Fibroblast of lung (primary cell): ENCODE data around the gene AGRN. TPM values are rescaled to one million over a fixed set of nuclear protein-coding genes. Genes with fewer than 3 reads are reported as not detected.

Experiments
- DNase-seq, 2 donors: peaks; one replicate each; pipeline versions ENCODE4 v3.0.0 to v3.0.0-alpha.2; 2010; ENCODE audit warnings: low read depth in 2 of 2
- H2AFZ ChIP-seq: 2 replicates; pipeline ENCODE4 v1.5.1; 2012; ENCODE audit warnings: low read length, control low read depth, inconsistent platforms
- H3K27ac ChIP-seq: 2 replicates; pipeline ENCODE4 v1.5.1; 2011; ENCODE audit warnings: low read length, control low read depth; ENCODE audit not compliant: insufficient read depth
- H3K27me3 ChIP-seq: 2 replicates; pipeline ENCODE4 v1.5.1; 2011; ENCODE audit warnings: mild to moderate bottlenecking, low read length; ENCODE audit not compliant: control insufficient read depth, insufficient read depth
- H3K36me3 ChIP-seq: 2 replicates; pipeline ENCODE4 v1.5.1; 2011; ENCODE audit warnings: low read length; ENCODE audit not compliant: control insufficient read depth, insufficient read depth
- H3K4me1 ChIP-seq: 2 replicates; pipeline ENCODE4 v1.5.1; 2011; ENCODE audit warnings: low read length; ENCODE audit not compliant: control insufficient read depth, insufficient read depth; ENCODE audit errors: extremely low read depth
- H3K4me2 ChIP-seq: 2 replicates; pipeline ENCODE4 v1.5.1; 2011; ENCODE audit warnings: low read length, control low read depth; ENCODE audit not compliant: insufficient read depth; ENCODE audit errors: extremely low read depth
- H3K4me3 ChIP-seq, 4 experiments: fragments of 200-600 bp in 1 of 4; sonication (generic) in 1 of 4; replicated peaks in 1 of 4; 2 replicates each; pipeline ENCODE4 v1.5.1; 2011 to 2016; ENCODE audit warnings: low read length in 4 of 4, low read depth in 3 of 4, mild to moderate bottlenecking in 3 of 4, control low read depth in 2 of 4, inconsistent platforms in 1 of 4, mixed read lengths in 1 of 4; ENCODE audit not compliant: insufficient read depth in 1 of 4; ENCODE audit errors: control extremely low read depth in 1 of 4
- H3K79me2 ChIP-seq: 2 replicates; pipeline ENCODE4 v1.5.1; 2012; ENCODE audit warnings: mild to moderate bottlenecking, low read length, inconsistent platforms; ENCODE audit not compliant: control insufficient read depth, insufficient read depth
- H3K9ac ChIP-seq: 2 replicates; pipeline ENCODE4 v1.5.1; 2011; ENCODE audit warnings: mild to moderate bottlenecking, low read length, control low read depth; ENCODE audit not compliant: insufficient read depth
- H3K9me3 ChIP-seq: 2 replicates; pipeline ENCODE4 v1.5.1; 2012; ENCODE audit warnings: low read depth, low read length; ENCODE audit not compliant: control insufficient read depth, insufficient read depth
- H4K20me1 ChIP-seq: 2 replicates; pipeline ENCODE4 v1.5.1; 2011; ENCODE audit warnings: low read length; ENCODE audit not compliant: control insufficient read depth, insufficient read depth; ENCODE audit errors: extremely low read depth
- EZH2 ChIP-seq: IDR thresholded peaks from 2 replicates; pipeline ENCODE4 v1.5.1; 2012; ENCODE audit warnings: low read length, control low read depth, mild to moderate bottlenecking; ENCODE audit errors: missing control alignments
- polyA plus RNA-seq, 2 donors: library from polyadenylated mRNA; depleted of rRNA in 1 of 2; stranded (reverse) in 1 of 2; unstranded in 1 of 2; fragments of >200 nt; gene quantifications; 2 replicates each; pipeline ENCODE4 v1.2.1, GENCODE V29; 2011 to 2012; ENCODE audit warnings: missing spikeins in 1 of 2
- total RNA-seq: library from RNA; depleted of rRNA; stranded (reverse); fragments of >200 nt; gene quantifications from 2 replicates; pipeline ENCODE4 v1.2.1, GENCODE V29; 2014
- TF ChIP-seq, protein P1 (sequence below), 2 donors: IDR thresholded peaks in 1 of 2; conservative IDR thresholded peaks in 1 of 2; 1 replicate in 1 of 2; 2 replicates in 1 of 2; pipeline ENCODE4 v1.5.1; 2011 to 2012; ENCODE audit warnings: low read length in 2 of 2, control low read depth in 1 of 2, inconsistent platforms in 1 of 2, low read depth in 1 of 2, mild to moderate bottlenecking in 1 of 2

AGRN gene
- total and polyA plus RNA-seq, 2 donors (not counting 1 experiment from before 2014, with no cell fraction given) = 20.7 to 50.9 TPM

DNA sequence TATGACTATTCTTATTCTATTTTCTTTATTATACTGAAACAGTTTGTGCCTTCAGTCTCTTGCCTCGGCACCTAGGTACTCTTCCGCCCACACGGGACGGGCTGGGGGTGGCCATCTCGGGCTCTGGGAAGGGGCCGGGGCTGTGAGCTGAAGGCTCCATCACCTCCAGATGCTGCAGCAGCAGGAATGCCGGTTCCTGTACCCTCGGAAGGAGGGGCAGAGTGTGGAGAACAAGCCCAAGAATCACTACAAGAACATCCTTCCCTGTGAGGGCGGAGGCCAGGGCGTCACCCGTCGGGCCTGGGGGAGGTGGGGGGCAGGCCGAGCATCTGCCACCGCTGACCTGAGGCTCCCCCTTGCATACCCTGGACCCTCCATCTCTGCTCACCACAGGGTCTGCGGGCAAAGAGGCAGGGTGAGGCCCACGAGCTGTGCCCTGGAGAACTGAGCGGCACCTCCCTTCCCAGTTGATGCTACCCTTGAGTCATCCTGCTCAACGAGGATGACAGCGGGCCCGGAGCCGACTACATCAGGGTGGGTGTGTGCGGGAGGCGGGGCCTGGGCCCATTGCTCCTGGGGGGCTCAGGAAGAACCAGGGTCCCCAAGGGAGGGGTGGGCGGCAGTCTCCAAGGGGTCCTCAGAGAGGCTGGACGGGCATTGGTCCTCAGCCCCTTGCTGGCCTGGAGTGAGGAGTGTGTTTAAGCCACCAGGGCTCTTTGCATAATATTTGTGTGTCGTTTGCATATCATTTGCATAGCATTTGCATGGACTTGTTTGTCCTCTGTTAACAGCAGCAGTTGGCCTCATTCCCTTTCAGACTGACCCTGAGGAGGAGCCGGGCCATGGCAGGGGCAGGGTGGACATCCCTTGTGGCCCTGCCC is 46.7 kb downstream of the AGRN start:
- no peaks in the 10 kb centered on the region for H4K20me1 ChIP-seq
- H3K9ac ChIP-seq = no peak overlapping the region
- no peak for DNase-seq
- TF ChIP-seq, protein P1, sequence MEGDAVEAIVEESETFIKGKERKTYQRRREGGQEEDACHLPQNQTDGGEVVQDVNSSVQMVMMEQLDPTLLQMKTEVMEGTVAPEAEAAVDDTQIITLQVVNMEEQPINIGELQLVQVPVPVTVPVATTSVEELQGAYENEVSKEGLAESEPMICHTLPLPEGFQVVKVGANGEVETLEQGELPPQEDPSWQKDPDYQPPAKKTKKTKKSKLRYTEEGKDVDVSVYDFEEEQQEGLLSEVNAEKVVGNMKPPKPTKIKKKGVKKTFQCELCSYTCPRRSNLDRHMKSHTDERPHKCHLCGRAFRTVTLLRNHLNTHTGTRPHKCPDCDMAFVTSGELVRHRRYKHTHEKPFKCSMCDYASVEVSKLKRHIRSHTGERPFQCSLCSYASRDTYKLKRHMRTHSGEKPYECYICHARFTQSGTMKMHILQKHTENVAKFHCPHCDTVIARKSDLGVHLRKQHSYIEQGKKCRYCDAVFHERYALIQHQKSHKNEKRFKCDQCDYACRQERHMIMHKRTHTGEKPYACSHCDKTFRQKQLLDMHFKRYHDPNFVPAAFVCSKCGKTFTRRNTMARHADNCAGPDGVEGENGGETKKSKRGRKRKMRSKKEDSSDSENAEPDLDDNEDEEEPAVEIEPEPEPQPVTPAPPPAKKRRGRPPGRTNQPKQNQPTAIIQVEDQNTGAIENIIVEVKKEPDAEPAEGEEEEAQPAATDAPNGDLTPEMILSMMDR (conservative IDR thresholded peaks at IDR 0.05 in 1 of 2, IDR thresholded peaks at IDR 0.05 in 1 of 2; ENCODE audit: low read depth in 1 of 2, low read length in 2 of 2) = no peak
- no peak for TF ChIP-seq EZH2
- no peaks in the 10 kb centered on the region for H3K9me3 ChIP-seq
- peaks cover 8% of the 10 kb centered on the region for H3K4me1 ChIP-seq
- H3K79me2 ChIP-seq = no peaks in the 10 kb centered on the region
- no peaks in the 10 kb centered on the region for H3K27me3 ChIP-seq
- H3K36me3 ChIP-seq = no peaks in the 10 kb centered on the region
- no peak overlapping the region for H3K27ac ChIP-seq
- H2AFZ ChIP-seq = no peak overlapping the region
- no peak overlapping the region for H3K4me2 ChIP-seq
- H3K4me3 ChIP-seq = no peak overlapping the region

DNA sequence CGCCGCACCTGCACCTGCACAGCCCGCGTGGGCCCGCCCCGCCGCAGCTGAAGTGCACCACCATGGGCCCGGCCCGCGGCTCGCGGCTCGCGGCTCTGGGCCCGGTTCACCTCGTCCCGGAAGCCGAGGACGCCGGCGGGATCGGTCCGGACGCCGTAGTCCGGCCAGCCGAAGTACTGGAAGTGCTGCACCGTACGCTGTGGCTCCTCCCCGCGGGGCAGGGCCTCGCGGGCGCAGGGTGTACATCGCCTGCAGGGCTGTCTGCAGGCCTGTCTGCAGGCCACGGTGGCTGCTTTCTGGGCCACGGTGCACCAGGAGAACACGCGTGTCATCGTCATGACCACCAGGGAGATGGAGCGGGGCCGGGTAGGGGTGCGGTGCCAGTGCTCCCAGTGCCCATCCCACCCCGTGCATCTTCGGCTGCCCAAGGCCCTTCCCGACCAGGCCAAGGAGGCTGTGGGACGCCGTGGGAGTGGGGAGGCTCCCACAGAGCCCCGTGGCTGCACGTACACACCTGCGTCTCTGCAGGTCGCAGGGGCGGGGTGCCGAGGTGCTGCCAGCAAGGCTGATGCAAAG is 47.5 kb downstream of the AGRN start:
- Histone ChIP-seq H3K9ac (no peak overlapping the region), H3K4me1 (peaks cover 8% of the 10 kb centered on the region), H3K79me2 (no peaks in the 10 kb centered on the region), H3K4me2 (no peak overlapping the region), H3K4me3 (no peak overlapping the region), H4K20me1 (no peaks in the 10 kb centered on the region), H3K36me3 (no peaks in the 10 kb centered on the region), H3K27ac (no peak overlapping the region), H2AFZ (no peak overlapping the region), H3K9me3 (no peaks in the 10 kb centered on the region), H3K27me3 (no peaks in the 10 kb centered on the region)
- no peak for DNase-seq
- TF ChIP-seq EZH2 = no peak
- TF ChIP-seq, protein P1 (conservative IDR thresholded peaks at IDR 0.05 in 1 of 2, IDR thresholded peaks at IDR 0.05 in 1 of 2; ENCODE audit: low read depth in 1 of 2, low read length in 2 of 2) = no peak

DNA sequence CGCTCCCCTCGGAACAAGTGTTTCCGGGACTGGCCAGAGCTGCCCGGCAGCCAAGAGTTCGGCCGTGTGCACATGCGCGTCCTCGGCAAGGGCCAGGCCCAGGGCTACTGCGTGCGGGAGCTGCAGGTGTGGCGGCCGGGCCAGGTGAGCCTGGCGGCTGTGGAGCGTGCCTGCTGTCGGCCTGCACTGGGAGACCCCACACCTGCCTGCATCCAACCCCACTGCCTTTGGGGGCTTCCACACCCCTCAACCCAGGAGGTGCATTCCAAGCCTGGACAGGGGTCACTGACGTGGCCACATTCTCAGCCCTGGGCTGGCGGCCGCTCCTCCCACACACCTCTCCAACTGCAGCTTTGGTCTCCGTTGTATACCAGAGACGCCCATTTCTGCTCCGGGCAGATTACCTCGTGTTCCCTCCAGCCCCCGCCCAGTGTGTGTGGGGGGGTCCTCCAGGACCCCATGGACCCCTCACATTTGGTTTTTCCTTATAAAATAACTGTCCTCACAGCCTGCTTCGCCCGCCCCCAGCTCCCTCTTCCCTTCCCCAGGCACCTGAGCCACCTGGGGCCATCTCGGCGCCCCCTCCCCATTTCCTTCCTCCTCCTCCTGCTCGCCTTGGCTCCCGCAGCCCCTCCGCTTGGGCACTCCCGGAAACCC is 48.1 kb downstream of the AGRN start:
- H3K27me3 ChIP-seq = no peaks in the 10 kb centered on the region
- H4K20me1 ChIP-seq = no peaks in the 10 kb centered on the region
- H3K9ac ChIP-seq = no peak overlapping the region
- no peak overlapping the region for H3K27ac ChIP-seq
- no peaks in the 10 kb centered on the region for H3K36me3 ChIP-seq
- no peak for DNase-seq
- peak overlapping the region; percentile 13 for H3K4me2 ChIP-seq
- peaks cover 8% of the 10 kb centered on the region for H3K4me1 ChIP-seq
- no peak overlapping the region for H3K4me3 ChIP-seq
- no peaks in the 10 kb centered on the region for H3K9me3 ChIP-seq
- H2AFZ ChIP-seq = no peak overlapping the region
- TF ChIP-seq, protein P1 (conservative IDR thresholded peaks at IDR 0.05 in 1 of 2, IDR thresholded peaks at IDR 0.05 in 1 of 2; ENCODE audit: low read depth in 1 of 2, low read length in 2 of 2) = no peak
- no peak for TF ChIP-seq EZH2
- H3K79me2 ChIP-seq = no peaks in the 10 kb centered on the region
